SK-N-SH treated with all-trans-retinoic acid at 6 μM for 48 hours (cell line): ENCODE results near the gene PHETA1.
"Not testable (repeated sequence)": the region's sequence is repeated elsewhere in the genome, so short reads cannot be mapped to it uniquely, and the experiment has no call there.

Experiments used
- ATAC-seq: fragments of 200-7000 bp; cut with Tn5 transposase; 3 replicates; pipeline ENCODE4 v1.9.1; 2020; ENCODE audit warnings: mild to moderate bottlenecking, moderate library complexity
- ARNTL ChIP-seq: fragments of 450-650 bp; formaldehyde crosslinking; IDR thresholded peaks from 2 replicates; pipeline ENCODE4 v1.5.0; 2020; ENCODE audit warnings: low read depth, mild to moderate bottlenecking, moderate library complexity, borderline replicate concordance
- BACH2 ChIP-seq: fragments of 250-450 bp; sonication (Bioruptor Pico); IDR thresholded peaks from 2 replicates; pipeline ENCODE4 v1.9.0; 2021; ENCODE audit warnings: mild to moderate bottlenecking, borderline replicate concordance
- CSDC2 ChIP-seq: fragments of 250-450 bp; sonication (Bioruptor Pico); IDR thresholded peaks from 2 replicates; pipeline ENCODE4 v1.5.0; 2020; ENCODE audit warnings: mild to moderate bottlenecking, moderate library complexity
- CSRNP3 ChIP-seq: fragments of 250-450 bp; sonication (Bioruptor Pico); IDR thresholded peaks from 2 replicates; pipeline ENCODE4 v1.5.1; 2021; ENCODE audit warnings: mild to moderate bottlenecking, moderate library complexity
- ESRRG ChIP-seq: fragments of 250-450 bp; sonication (Bioruptor Pico); IDR thresholded peaks from 2 replicates; pipeline ENCODE4 v1.6.1; 2021; ENCODE audit warnings: mild to moderate bottlenecking
- GLIS3 ChIP-seq: fragments of 250-450 bp; sonication (Bioruptor Pico); IDR thresholded peaks from 2 replicates; pipeline ENCODE4 v1.5.0; 2020; ENCODE audit warnings: mild to moderate bottlenecking, moderate library complexity
- ISL1 ChIP-seq: fragments of 250-450 bp; sonication (Bioruptor Pico); IDR thresholded peaks from 2 replicates; pipeline ENCODE4 v2.1.2; 2022; ENCODE audit warnings: mild to moderate bottlenecking, moderate library complexity
- OSR1 ChIP-seq: fragments of 250-450 bp; sonication (Bioruptor Pico); IDR thresholded peaks from 2 replicates; pipeline ENCODE4 v1.8.0; 2022; ENCODE audit warnings: moderate library complexity, mild to moderate bottlenecking, inconsistent platforms
- POU6F1 ChIP-seq: fragments of 250-450 bp; sonication (Bioruptor Pico); IDR thresholded peaks from 2 replicates; pipeline ENCODE4 v1.8.0; 2021; ENCODE audit warnings: low read depth, mild to moderate bottlenecking, moderate library complexity, borderline replicate concordance
- RARB ChIP-seq: fragments of 250-450 bp; sonication (Bioruptor Pico); IDR thresholded peaks from 2 replicates; pipeline ENCODE4 v1.8.0; 2021; ENCODE audit warnings: mild to moderate bottlenecking, moderate library complexity
- TSHZ2 ChIP-seq: fragments of 250-450 bp; sonication (Bioruptor Pico); IDR thresholded peaks from 2 replicates; pipeline ENCODE4 v1.5.0; 2020; ENCODE audit warnings: mild to moderate bottlenecking, moderate library complexity
- ZC3H10 ChIP-seq: fragments of 250-450 bp; sonication (Bioruptor Pico); IDR thresholded peaks from 2 replicates; pipeline ENCODE4 v1.5.1; 2021; ENCODE audit warnings: mild to moderate bottlenecking, moderate library complexity
- ZFP3 ChIP-seq: fragments of 250-450 bp; sonication (Bioruptor Pico); IDR thresholded peaks from 2 replicates; pipeline ENCODE4 v1.5.0; 2020; ENCODE audit warnings: mild to moderate bottlenecking, moderate library complexity
- ZNF565 ChIP-seq: fragments of 450-650 bp; formaldehyde crosslinking; conservative IDR thresholded peaks from 2 replicates; pipeline ENCODE4 v1.5.0; 2020; ENCODE audit warnings: low read depth, mild to moderate bottlenecking, moderate library complexity
- ZNF8 ChIP-seq: fragments of 450-650 bp; formaldehyde crosslinking; IDR thresholded peaks from 2 replicates; pipeline ENCODE4 v1.5.0; 2020; ENCODE audit warnings: mild to moderate bottlenecking, moderate library complexity
- TF ChIP-seq, protein P1 (sequence below): fragments of 250-450 bp; sonication (Bioruptor Pico); IDR thresholded peaks from 2 replicates; pipeline ENCODE4 v1.8.0; 2020; ENCODE audit warnings: mild to moderate bottlenecking, moderate library complexity, borderline replicate concordance

PHETA1 gene

DNA sequence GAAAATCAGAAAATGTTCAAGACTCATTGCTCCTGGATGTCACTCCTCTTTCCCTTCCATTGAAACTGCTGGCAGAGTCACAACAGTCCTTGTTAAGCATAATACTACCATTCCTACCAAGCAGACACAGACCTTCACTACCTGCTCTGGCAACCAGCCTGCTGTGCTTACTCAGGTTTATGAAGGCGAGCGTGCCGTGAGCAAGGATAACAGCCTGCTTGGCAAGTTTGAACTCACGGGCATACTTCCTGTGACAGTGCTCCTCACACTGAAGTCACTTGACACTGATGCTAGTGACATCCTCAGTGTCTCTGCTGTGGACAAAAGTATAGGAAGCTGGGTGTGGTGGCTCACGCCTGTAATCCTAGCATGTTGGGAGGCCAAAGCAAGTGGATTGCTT is 15.7 kb upstream of the PHETA1 start:
- no peak for ATAC-seq
- TF ChIP-seq TSHZ2 (CRISPR knock-in tag) (no peak), POU6F1 (CRISPR knock-in tag) (no peak), ZC3H10 (CRISPR knock-in tag) (no peak), GLIS3 (CRISPR knock-in tag) (no peak), ZNF8 (CRISPR knock-in tag) (no peak), BACH2 (CRISPR knock-in tag) (no peak), ESRRG (CRISPR knock-in tag) (no peak), ZFP3 (CRISPR knock-in tag) (no peak)
- TF ChIP-seq, all 23 proteins: peak for 0

DNA sequence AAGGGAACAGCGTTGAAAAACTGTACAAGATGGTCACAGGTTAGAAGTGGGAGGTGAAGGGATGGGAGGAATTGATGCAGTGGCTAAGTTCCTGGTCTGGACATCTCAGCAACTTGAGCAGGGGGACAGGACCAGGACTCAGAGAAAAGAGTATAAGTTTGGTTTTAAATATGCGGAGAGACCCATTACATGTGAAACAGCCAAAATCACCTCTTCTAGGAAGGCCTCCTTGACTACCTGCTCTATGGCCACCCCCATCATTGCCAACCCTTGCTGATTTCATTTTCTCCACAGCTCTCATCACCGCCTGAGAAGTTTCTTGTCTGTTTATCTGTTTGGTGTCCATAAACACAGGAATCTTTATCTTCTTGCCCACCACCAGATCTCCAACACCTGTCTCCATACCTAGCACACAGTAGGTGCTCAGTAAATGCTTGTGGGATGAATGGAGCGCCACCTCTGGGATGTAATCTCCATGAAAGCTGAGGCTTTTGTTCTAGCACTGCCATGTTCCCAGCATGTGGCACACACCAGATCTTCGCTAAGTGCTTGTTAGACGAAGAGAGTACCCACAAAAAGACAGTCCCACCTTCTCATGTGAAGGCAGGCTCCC is 11.2 kb upstream of the PHETA1 start:
- TF ChIP-seq ZFP3 (CRISPR knock-in tag): no peak
- no peak for TF ChIP-seq RARB
- no peak for TF ChIP-seq CSRNP3
- TF ChIP-seq TSHZ2 (CRISPR knock-in tag): no peak
- no peak for TF ChIP-seq POU6F1 (CRISPR knock-in tag)
- no peak for TF ChIP-seq GLIS3 (CRISPR knock-in tag)
- no peak for TF ChIP-seq OSR1 (CRISPR knock-in tag)
- no peak for TF ChIP-seq ZNF565
- no peak for TF ChIP-seq CSDC2
- TF ChIP-seq, protein P1, sequence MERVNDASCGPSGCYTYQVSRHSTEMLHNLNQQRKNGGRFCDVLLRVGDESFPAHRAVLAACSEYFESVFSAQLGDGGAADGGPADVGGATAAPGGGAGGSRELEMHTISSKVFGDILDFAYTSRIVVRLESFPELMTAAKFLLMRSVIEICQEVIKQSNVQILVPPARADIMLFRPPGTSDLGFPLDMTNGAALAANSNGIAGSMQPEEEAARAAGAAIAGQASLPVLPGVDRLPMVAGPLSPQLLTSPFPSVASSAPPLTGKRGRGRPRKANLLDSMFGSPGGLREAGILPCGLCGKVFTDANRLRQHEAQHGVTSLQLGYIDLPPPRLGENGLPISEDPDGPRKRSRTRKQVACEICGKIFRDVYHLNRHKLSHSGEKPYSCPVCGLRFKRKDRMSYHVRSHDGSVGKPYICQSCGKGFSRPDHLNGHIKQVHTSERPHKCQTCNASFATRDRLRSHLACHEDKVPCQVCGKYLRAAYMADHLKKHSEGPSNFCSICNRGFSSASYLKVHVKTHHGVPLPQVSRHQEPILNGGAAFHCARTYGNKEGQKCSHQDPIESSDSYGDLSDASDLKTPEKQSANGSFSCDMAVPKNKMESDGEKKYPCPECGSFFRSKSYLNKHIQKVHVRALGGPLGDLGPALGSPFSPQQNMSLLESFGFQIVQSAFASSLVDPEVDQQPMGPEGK (CRISPR knock-in tag): no peak
- no peak for TF ChIP-seq ZNF8 (CRISPR knock-in tag)
- no peak for TF ChIP-seq ARNTL
- no peak for TF ChIP-seq ISL1 (CRISPR knock-in tag)
- no peak for TF ChIP-seq BACH2 (CRISPR knock-in tag)
- ATAC-seq: no peak

DNA sequence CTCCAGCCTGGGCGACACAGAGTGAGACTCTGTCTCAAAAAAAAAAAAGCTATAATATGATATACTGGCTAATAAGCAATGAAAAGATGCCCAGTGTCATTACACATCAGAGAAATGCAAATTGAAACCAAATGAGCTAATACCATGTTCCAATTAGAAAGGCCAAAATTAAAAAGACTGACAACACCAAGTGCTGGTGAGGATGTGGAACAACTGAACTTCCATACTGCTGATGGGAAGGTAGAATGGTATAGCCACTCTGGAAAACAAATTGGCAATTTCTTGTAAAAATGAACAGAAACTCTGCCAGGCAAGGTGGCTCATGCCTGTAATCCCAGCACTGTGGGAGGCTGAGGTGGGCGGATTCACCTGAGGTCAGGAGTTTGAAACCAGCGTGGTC is 8.5 kb upstream of the PHETA1 start:
- no peak for TF ChIP-seq ZC3H10 (CRISPR knock-in tag)
- ATAC-seq: no peak

DNA sequence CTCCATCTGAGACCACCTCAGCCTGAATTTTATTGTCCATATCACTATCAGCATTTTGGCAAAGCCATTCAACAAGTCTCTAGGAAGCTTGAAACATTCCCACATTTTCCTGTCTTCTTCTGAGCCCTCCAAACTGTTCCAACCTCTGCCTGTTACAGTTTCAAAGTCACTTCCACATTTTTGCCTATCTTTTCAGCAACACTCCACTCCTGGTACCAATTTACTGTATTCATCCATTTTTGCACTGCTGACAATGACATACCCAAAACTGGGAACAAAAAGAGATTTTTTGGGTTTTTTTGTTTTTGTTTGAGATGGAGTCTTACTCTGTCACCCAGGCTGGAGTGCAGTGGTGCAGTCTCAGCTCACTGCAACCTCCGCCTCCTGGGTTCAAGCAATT is 4.3 kb upstream of the PHETA1 start:
- not testable (repeated sequence) for ATAC-seq
